Measurements from ENCODE around the gene ABCG8. TPM values are rescaled to one million over a fixed set of nuclear protein-coding genes. Genes with fewer than 3 reads are reported as not detected.

Gene ABCG8
- total RNA-seq, 3 donors from 2014 or later = 0.15 TPM; not detected in 2

- H3K4me3 ChIP-seq = no peak overlapping the region
- TF ChIP-seq POLR2AphosphoS5 (IDR thresholded peaks at IDR 0.05) (no peak), POLR2A (IDR thresholded peaks at IDR 0.05) (no peak), CTCF (IDR thresholded peaks at IDR 0.05) (no peak)
- peaks cover 7% of the 10 kb centered on the region for H3K36me3 ChIP-seq
Observed at GRCh38 chr2:43806719-43807031, 32.1 kb upstream of the ABCG8 start.

GRCh38 chr2:43810452-43810851, 28.3 kb upstream of the ABCG8 start:
- intact Hi-C loops (cut with DNase I; ENCODE audit: low total_unique reads) = no loop called here
- no peak for DNase-seq (ENCODE audit: low spot score in 2 of 2)
- Histone ChIP-seq H3K4me1 (no peaks in the 10 kb centered on the region), H3K4me3 (no peak overlapping the region), H3K36me3 (peaks cover 7% of the 10 kb centered on the region), H3K27ac (no peak overlapping the region), H3K27me3 (no peaks in the 10 kb centered on the region), H3K9me3 (no peaks in the 10 kb centered on the region)
- TF ChIP-seq CTCF (IDR thresholded peaks at IDR 0.05) = no peak

More at GRCh38 chr2:43806719-43807031, 32.1 kb upstream of the ABCG8 start:
- intact Hi-C loops (cut with DNase I; ENCODE audit: low total_unique reads) = no loop called here
- Histone ChIP-seq H3K27me3 (no peaks in the 10 kb centered on the region), H3K4me1 (no peaks in the 10 kb centered on the region), H3K9me3 (no peaks in the 10 kb centered on the region), H3K27ac (no peak overlapping the region)
- no peak for DNase-seq (ENCODE audit: low spot score in 2 of 2)

- no peak for TF ChIP-seq CTCF (IDR thresholded peaks at IDR 0.05)
- no peak for TF ChIP-seq POLR2AphosphoS5 (IDR thresholded peaks at IDR 0.05)
- no peak for TF ChIP-seq POLR2A (IDR thresholded peaks at IDR 0.05)
- Histone ChIP-seq H3K4me1 (no peaks in the 10 kb centered on the region), H3K27ac (no peak overlapping the region), H3K27me3 (no peaks in the 10 kb centered on the region), H3K36me3 (peaks cover 7% of the 10 kb centered on the region), H3K9me3 (no peaks in the 10 kb centered on the region), H3K4me3 (no peak overlapping the region)
- DNase-seq (ENCODE audit: low spot score in 2 of 2) = no peak
- intact Hi-C loops (cut with DNase I; ENCODE audit: low total_unique reads) = no loop called here
Observed at GRCh38 chr2:43810888-43811287, 27.9 kb upstream of the ABCG8 start.

- DNase-seq (ENCODE audit: low spot score in 2 of 2) = no peak
- Histone ChIP-seq H3K4me1 (no peaks in the 10 kb centered on the region), H3K9me3 (no peaks in the 10 kb centered on the region), H3K27ac (no peak overlapping the region), H3K27me3 (no peaks in the 10 kb centered on the region), H3K36me3 (peaks cover 7% of the 10 kb centered on the region), H3K4me3 (no peak overlapping the region)
- TF ChIP-seq POLR2AphosphoS5 (IDR thresholded peaks at IDR 0.05) (no peak), CTCF (IDR thresholded peaks at IDR 0.05) (no peak), POLR2A (IDR thresholded peaks at IDR 0.05) (no peak)
- intact Hi-C loops (cut with DNase I; ENCODE audit: low total_unique reads) = no loop called here
Observed at GRCh38 chr2:43812006-43812405, 26.8 kb upstream of the ABCG8 start.

GRCh38 chr2:43812947-43813346, 25.8 kb upstream of the ABCG8 start:
- Histone ChIP-seq H3K36me3 (peaks cover 7% of the 10 kb centered on the region), H3K27me3 (no peaks in the 10 kb centered on the region), H3K27ac (no peak overlapping the region), H3K4me3 (no peak overlapping the region), H3K4me1 (no peaks in the 10 kb centered on the region), H3K9me3 (no peaks in the 10 kb centered on the region)
- DNase-seq (ENCODE audit: low spot score in 2 of 2) = no peak
- no peak for TF ChIP-seq CTCF (IDR thresholded peaks at IDR 0.05)
- no peak for TF ChIP-seq POLR2A (IDR thresholded peaks at IDR 0.05)
- TF ChIP-seq POLR2AphosphoS5 (IDR thresholded peaks at IDR 0.05) = no peak
- intact Hi-C loops (cut with DNase I; ENCODE audit: low total_unique reads) = no loop called here
